GM04504 (cell line): ENCODE results near the gene MCC.
A peak's percentile ranks its signal among the peaks of the same experiment; 100 is the strongest.

Experiments
- DNase-seq: peaks from one replicate; pipeline ENCODE4 v3.0.0-alpha.2; 2012; ENCODE audit warnings: low read depth

The MCC gene

GRCh38 chr5:113319256-113320053 lies 168.8 kb downstream of the MCC start:
- no peak for DNase-seq

DNA sequence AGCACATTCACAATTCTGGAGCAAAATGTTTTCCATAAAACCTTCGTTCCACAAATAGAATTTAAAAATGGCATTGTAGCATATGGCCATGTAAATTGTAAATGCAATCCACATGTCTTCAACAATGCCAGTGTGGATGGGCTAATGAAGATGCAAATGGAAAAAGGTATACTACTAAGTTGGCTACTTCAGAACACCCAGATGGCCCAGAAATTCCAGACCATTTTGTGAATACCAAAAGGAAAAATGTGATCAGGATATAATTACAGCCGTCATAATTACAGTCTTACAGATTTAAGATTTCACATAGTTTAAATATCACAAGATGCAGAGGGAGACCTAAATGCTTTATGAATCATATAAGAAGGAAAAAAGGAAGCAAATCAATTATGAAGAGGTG lies 170.6 kb downstream of the MCC start:
- no peak for DNase-seq

- DNase-seq = no peak
Observed at GRCh38 chr5:113311301-113311700, 177.0 kb downstream of the MCC start.

- DNase-seq = no peak
Observed at GRCh38 chr5:113302120-113302519, 186.1 kb downstream of the MCC start.

DNA sequence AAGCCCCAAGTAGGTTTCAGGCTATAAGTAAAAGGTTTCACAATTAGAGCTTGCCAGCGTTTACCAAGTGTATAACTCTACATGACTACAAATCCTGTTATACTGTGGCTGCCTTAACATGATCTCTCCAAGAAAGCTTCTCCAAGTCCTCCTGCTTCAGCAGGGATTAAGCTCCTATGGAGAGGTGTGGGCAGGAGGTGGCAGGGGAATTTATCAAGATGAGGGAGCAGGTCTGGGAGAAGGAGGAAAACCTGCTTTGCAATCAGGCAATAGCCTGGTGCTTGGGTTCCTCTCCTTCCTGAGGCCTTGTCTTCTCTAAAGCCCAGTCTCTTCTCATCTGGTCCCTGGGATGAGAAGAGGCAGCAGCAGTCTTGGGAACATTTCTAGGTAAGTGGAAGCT lies 188.7 kb downstream of the MCC start:
- DNase-seq = no peak

DNA sequence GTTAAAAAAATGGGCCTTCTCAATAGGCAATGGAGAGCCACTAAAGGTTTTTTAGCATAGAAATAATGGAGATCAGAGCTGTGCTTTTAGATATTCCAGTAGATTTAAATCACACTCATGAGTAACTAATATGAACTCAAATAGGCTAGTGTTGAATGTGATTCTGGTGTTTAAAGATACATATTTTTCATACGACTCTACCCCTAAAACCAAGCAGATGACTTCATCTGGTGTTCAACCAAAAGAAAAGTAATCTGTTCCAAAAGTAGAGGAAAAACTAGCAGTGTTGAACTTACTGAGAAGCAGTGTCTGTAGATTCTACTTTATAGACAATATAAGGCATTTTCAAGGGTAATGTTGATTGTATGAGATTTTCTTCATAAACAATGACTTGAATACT lies 191.6 kb downstream of the MCC start:
- DNase-seq = no peak

DNA sequence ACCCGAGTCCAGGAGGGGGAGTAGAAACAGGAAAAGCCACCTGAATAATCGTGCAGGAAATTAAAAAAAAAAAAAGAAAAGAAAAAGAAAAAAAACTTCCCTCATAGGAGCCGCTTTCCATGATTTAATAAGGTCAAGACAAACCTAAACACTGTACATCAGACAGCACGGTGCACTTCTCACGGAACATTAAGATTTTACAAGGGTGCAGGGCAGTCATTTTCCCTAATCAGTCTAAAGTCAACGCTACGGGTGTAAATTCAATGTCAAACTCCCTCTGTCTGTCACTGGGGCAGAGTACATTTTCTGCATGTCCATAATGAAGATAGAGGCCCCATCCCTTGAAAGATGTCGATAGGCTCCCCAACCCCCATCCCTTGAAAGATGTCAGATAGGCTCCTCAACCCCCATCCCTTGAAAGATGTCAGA lies 193.1 kb downstream of the MCC start:
- no peak for DNase-seq

DNA sequence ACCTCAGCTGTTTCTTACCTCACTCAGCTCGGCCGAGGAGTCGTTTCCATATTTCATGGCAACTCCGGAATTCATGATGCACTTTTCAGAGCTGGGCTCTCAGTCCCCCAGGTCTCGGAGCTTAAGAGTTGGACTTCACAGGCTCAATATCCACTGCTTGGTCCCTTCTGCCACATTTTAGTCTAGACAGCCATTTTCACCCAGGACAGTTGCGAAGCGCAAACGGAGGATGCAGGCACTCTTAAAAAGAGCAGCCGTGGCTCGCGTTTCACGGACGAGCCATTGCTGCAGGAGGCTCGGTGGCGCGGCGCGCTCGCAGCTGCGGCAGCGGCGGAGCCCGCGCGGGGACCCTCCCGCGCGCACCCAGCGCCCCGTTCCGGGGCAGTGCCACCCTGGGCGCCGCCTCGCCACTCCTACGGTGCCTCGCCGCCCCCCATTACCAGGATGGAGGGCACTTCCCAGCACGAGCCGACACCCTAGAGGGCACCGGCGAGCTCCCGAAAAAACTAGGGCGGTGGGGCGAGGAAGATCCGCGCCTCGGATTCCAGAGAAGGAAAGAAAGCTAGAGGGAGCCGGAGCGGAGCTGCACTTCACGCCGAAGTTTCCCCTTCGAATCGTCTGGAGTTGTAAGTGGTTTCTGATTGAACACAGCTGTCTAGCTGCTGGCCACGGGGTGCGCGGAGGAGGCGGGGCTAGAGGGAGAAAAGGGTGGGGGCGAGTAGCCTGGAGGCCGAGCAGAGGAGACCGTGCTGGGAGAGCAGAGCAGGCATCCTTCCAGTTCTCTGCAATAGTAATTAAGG lies 193.7 kb downstream of the MCC start:
- DNase-seq = peak; percentile 60

DNA sequence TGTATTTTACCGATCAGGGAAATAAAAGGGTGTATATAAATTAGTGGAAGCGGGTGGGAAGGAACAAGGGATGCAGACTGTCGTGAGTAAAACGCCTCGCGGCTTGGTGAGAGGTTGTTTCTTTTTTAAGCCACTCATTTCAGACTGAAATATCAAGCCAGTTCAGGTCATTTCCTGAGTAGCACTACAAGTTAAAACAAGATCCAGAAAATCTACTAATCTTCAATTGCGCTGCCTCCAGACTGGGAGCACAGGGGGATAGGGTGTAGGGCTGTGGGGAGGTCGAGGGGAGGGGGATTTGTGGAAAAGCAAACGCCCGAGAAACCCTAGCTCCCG lies 194.3 kb downstream of the MCC start:
- DNase-seq = no peak

DNA sequence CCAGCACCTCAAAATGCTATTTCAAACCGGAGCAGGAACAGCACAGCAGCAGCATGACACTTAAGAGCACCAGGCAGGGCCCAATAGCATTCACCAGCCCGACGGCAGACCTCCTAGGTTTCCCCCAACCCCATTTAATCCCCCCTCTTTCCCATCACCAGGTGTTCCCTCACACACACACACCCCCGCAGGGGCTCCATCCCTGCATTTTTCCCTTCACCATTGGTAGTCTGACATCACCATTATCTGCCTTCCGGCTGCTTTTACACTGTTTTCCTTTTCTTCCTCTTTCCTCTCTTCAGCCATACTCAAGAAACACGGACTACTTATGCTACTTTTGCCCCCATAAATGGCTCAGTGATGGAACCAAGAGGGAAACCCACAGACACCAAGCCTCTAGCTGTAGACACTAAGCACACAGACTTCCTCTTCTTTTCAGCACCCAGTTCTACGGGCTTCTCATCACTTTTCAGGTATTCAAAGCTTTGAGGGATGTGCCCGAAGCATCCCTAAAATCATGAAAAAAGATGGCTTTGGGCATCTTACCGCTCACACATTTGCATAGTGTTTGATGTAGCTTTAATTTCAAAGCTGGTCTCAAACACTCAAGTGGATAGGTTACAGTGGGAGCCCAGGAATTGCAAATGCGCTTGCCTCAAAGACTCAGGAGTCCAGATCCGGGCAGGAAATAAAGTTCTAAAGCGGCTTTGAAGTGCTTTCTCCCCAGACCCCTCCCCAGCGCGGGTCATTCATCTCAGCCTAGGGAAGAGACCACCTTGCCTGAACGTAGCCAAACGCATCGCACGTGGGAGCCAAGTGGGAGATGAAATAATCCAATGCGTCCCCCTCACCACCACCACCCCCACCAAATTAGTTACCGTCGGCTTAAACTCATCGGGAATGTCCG lies 194.9 kb downstream of the MCC start:
- DNase-seq = no peak

- DNase-seq = no peak
Observed at GRCh38 chr5:113292462-113292861, 195.8 kb downstream of the MCC start.

- no peak for DNase-seq
Observed at GRCh38 chr5:113283558-113283957, 204.7 kb downstream of the MCC start.

GRCh38 chr5:113282472-113282871 lies 205.8 kb downstream of the MCC start:
- DNase-seq = no peak

DNA sequence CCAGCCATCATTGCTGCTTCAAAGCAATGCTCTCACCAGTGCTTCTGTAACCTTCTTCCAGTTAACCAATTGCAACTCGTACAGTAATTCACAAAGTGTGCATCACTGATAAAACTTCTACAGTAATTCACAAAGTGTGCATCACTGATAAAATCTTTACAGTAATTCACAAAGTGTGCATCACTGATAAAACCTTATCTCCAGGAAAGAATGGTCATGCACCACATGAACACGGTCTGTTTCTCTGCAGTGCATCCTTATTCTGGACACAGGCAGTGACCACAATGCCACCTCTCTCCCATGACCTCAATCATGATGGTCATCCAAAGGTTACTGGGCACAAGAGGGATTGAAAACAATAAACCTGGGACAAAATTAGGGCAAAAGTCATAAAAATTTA lies 207.1 kb downstream of the MCC start:
- DNase-seq = no peak

DNA sequence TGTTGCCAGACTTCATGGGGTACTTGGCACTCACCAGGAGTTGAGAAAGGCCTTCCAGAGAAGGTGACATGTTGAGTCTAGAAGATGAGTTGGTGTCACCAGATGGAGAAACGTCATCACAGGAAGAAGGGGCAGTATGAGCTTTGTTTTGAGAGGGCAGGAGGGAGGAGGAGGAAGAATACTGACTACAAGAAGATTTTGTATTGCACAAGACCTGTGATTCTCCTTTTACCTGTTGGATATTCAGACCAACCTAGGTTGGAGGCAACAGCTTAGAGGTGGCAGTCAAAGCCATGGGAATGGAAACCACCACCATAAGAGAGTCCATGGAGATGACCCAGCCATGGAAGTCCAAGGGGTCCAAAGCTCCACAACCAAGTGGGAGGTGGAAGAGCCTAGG lies 207.7 kb downstream of the MCC start:
- no peak for DNase-seq

DNA sequence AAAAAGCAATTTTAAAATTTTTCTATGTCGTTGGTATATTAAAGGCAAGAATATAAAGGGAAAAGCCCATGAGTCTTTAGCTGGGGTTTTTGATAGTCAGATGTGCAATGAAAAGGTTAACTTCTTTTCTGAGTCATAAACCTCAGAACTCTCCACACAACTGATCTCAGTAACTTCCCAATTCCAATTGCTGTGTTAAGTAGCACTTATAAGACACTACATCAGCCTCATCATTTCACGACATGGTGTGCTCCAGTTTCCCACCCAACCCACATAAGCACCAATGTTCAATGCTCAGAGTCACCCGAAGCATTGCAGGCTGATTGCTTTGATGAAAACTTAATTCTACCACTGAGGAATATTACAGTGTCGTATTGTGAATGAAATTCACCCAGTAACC lies 209.3 kb downstream of the MCC start:
- no peak for DNase-seq

DNA sequence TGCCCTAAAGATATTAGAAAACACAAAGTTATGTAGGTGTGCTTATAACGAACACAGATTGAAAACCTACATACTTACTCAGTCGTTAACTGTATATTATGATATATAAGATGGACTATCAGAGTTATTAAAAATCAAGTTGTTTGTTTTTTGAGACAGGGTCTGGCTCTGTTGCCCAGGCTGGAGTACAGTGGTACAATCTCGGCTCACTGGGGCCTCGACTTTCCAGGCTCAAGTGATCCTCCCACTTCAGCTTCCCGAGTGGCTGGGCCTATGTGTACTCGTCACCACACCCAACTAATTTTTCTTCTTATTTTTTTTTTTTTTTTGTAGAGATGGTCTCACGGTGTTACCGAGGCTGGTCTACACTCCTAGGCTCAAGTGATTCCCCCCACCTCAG lies 211.8 kb downstream of the MCC start:
- no peak for DNase-seq

GRCh38 chr5:113276001-113276400 lies 212.3 kb downstream of the MCC start:
- DNase-seq = no peak

DNA sequence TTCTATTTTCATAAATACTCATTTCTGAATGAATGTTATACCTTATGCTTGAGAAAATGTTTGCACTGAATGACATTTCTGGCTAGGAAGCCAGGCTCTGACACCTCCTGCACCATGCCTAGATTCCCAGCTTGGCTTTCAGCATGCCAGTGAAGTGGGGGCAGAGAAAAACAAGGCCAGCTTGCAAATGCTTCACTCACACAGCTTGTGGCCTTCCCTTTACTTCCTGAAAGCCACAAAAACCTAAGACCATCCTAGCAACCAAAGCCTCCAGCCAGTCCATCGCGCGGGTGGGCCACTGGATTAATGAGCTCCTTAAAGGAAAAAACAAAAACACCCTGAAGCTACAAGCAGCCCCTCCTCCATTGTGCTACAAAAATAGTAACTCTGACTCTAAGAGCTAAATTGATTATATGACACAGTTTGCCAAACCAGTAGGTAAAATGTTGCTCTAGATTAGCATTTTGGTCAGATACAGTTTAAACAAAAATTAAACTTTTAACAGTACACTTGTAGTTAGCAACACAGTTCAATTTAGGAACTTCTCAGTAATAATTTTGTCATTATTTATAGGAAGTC lies 213.3 kb downstream of the MCC start:
- DNase-seq = no peak

DNA sequence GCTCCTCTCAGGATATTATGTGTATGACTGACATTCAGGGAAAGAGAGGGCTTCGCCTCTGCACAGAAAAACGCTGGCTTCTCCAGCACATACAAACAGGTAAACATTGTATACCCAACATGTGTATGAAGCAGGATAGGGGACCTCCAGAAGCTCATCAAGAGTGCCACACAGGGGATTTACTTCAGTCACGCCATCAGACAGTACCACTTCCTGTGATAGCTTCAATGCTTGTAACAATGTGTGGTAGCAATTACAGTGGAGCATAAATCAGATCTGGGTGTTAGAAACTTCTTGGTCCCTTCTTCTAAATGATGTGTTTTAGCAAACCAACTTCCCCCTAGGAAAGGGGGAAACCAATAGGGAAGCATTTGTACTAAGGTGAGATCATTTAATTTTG lies 214.3 kb downstream of the MCC start:
- no peak for DNase-seq

DNA sequence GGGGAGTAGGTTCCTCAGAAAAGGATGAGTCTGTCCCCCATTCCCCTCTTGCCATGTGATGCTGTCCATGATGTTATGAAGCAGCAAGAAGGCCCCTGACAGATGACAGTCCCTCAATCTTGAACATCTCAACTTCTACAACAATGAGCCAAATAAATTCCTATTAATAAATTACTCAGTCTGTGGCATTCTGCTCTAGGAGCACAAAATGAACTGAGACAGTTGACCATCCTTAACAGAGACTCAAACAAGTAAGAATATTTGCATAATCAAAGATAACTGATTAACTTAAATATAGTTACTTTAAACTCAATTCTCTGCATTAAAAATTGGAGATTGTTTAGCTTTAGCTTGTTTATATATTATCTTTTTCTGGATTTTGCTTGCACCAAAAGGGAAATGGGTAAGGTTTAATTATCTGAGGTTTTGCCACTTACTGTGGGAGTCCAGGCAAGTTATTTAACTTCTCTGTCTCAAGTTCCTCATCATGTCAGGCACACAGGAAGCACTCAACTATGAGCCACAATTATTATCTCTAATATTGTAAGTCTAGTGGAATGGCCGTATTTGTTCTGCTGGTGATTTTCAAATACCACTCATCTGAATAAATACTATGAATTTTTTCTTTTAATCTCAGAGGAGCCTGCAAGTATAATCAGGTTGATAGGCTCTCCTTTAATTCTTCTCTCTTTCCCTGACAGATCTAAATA lies 216.4 kb downstream of the MCC start:
- DNase-seq = no peak

DNA sequence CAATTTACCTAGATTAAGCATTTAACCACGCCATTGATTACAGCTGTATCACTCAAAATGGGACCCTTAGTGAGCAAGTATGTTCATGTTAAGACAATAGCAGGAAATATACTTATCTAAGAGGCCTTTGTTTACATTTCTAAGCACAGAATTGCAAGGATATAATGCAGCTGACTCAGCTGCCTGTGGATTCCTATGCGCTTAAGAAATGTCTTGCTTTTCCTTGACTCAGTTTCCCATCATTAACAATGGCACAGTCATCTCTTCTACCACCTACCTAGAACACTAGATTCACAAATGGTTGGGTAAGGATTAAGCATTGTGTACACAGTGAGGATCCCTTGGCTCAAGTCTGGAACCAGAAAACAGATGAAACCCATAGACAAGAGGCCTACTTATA lies 217.2 kb downstream of the MCC start:
- no peak for DNase-seq
